HEK293 (cell line): ENCODE measurements around the gene ITPR2.

Experiments used
- CTCF ChIA-PET: fragments of 350-600 bp; formaldehyde crosslinking; extraction: SDS; loops from one replicate; lab custom pipeline; 2021; ENCODE audit warnings: antibody characterized with exemption; lab: Yijun Ruan, JAX
- POLR2A ChIA-PET: fragments of 300-600 bp; formaldehyde crosslinking; extraction: SDS; loops from one replicate; lab custom pipeline; 2020; ENCODE audit warnings: antibody characterized with exemption, inconsistent platforms; lab: Yijun Ruan, JAX
- H3K27ac ChIP-seq: fragments of 200-500 bp; sonication (Bioruptor generic); 2 replicates; pipeline ENCODE4 v1.5.1; 2014; ENCODE audit warnings: low read depth, low read length, control low read depth, inconsistent platforms; ENCODE audit errors: extremely low read depth
- H3K36me3 ChIP-seq, 2 experiments: fragments of 200-500 bp in 1 of 2; sonication (Bioruptor generic) in 1 of 2; 1 replicate in 1 of 2; 2 replicates in 1 of 2; pipeline ENCODE4 v1.5.1; 2014 to 2017; ENCODE audit warnings: inconsistent platforms in 2 of 2, low read length in 2 of 2; ENCODE audit not compliant: control insufficient read depth in 2 of 2, insufficient read depth in 1 of 2
- H3K4me1 ChIP-seq: fragments of 200-500 bp; sonication (Bioruptor generic); 2 replicates; pipeline ENCODE4 v1.5.1; 2014; ENCODE audit warnings: mild to moderate bottlenecking, low read length, inconsistent platforms; ENCODE audit not compliant: control insufficient read depth, insufficient read depth
- H3K4me3 ChIP-seq: 2 replicates; pipeline ENCODE4 v1.5.1; 2011; ENCODE audit warnings: low read depth, mild to moderate bottlenecking, control low read depth, low read length, moderate library complexity
- H3K9me3 ChIP-seq: fragments of 200-500 bp; sonication (Bioruptor generic); 2 replicates; pipeline ENCODE4 v1.5.1; 2014; ENCODE audit warnings: low read depth, low read length, inconsistent platforms; ENCODE audit not compliant: control insufficient read depth, insufficient read depth
- HIC1 ChIP-seq: fragments of 450-650 bp; formaldehyde crosslinking; IDR thresholded peaks from 2 replicates; pipeline ENCODE4 v1.5.1; 2016; ENCODE audit warnings: missing biosample characterization, missing genetic modification characterization
- IKZF3 ChIP-seq: fragments of 450-650 bp; IDR thresholded peaks from 2 replicates; pipeline ENCODE4 v1.5.0; 2018; ENCODE audit warnings: missing biosample characterization, mild to moderate bottlenecking, missing genetic modification characterization, moderate library complexity
- RBAK ChIP-seq: fragments of 450-650 bp; formaldehyde crosslinking; IDR thresholded peaks from 2 replicates; pipeline ENCODE4 v1.5.1; 2016; ENCODE audit warnings: missing biosample characterization, missing genetic modification characterization
- SALL2 ChIP-seq: fragments of 450-650 bp; formaldehyde crosslinking; IDR thresholded peaks from 2 replicates; pipeline ENCODE4 v1.5.0; 2017; ENCODE audit warnings: missing biosample characterization, mild to moderate bottlenecking, missing genetic modification characterization, borderline replicate concordance
- SCRT1 ChIP-seq: fragments of 450-650 bp; formaldehyde crosslinking; IDR thresholded peaks from 2 replicates; pipeline ENCODE4 v1.5.1; 2016; ENCODE audit warnings: missing biosample characterization, missing genetic modification characterization, borderline replicate concordance
- SCRT2 ChIP-seq: fragments of 450-650 bp; formaldehyde crosslinking; IDR thresholded peaks from 2 replicates; pipeline ENCODE4 v1.5.1; 2016; ENCODE audit warnings: missing biosample characterization, missing genetic modification characterization
- SP3 ChIP-seq: fragments of 450-650 bp; formaldehyde crosslinking; IDR thresholded peaks from 2 replicates; pipeline ENCODE4 v1.5.1; 2016; ENCODE audit warnings: missing biosample characterization, missing genetic modification characterization
- ZNF2 ChIP-seq: fragments of 450-650 bp; formaldehyde crosslinking; IDR thresholded peaks from 2 replicates; pipeline ENCODE4 v1.5.1; 2016; ENCODE audit warnings: missing biosample characterization, missing genetic modification characterization
- ZNF280C ChIP-seq: fragments of 450-650 bp; formaldehyde crosslinking; IDR thresholded peaks from 2 replicates; pipeline ENCODE4 v1.5.1; 2016; ENCODE audit warnings: missing biosample characterization, missing genetic modification characterization
- ZNF398 ChIP-seq: fragments of 450-650 bp; formaldehyde crosslinking; IDR thresholded peaks from 2 replicates; pipeline ENCODE4 v1.5.1; 2017; ENCODE audit warnings: missing biosample characterization, missing genetic modification characterization
- ZNF560 ChIP-seq: fragments of 450-650 bp; formaldehyde crosslinking; IDR thresholded peaks from 2 replicates; pipeline ENCODE4 v1.5.1; 2017; ENCODE audit warnings: missing biosample characterization, missing genetic modification characterization, borderline replicate concordance
- ZNF610 ChIP-seq: fragments of 450-650 bp; formaldehyde crosslinking; IDR thresholded peaks from 2 replicates; pipeline ENCODE4 v1.5.1; 2016; ENCODE audit warnings: missing biosample characterization, missing genetic modification characterization, borderline replicate concordance
- ZNF621 ChIP-seq: fragments of 450-650 bp; formaldehyde crosslinking; IDR thresholded peaks from 2 replicates; pipeline ENCODE4 v1.5.1; 2017; ENCODE audit warnings: missing biosample characterization, missing genetic modification characterization
- ZNF658 ChIP-seq: fragments of 450-650 bp; formaldehyde crosslinking; IDR thresholded peaks from 2 replicates; pipeline ENCODE4; 2016; ENCODE audit warnings: missing biosample characterization, missing genetic modification characterization
- ZNF747 ChIP-seq: fragments of 450-650 bp; formaldehyde crosslinking; IDR thresholded peaks from 2 replicates; pipeline ENCODE4 v1.5.1; 2016; ENCODE audit warnings: missing biosample characterization, missing genetic modification characterization
- ZNF76 ChIP-seq: fragments of 450-650 bp; formaldehyde crosslinking; IDR thresholded peaks from 2 replicates; pipeline ENCODE4; 2016; ENCODE audit warnings: low read depth, missing biosample characterization, missing genetic modification characterization, borderline replicate concordance
- ZSCAN16 ChIP-seq: fragments of 450-650 bp; formaldehyde crosslinking; IDR thresholded peaks from 2 replicates; pipeline ENCODE4 v1.5.1; 2016; ENCODE audit warnings: missing biosample characterization, missing genetic modification characterization
- TF ChIP-seq, protein P1 (sequence below): fragments of 450-650 bp; formaldehyde crosslinking; IDR thresholded peaks from 2 replicates; pipeline ENCODE4 v1.5.1; 2016; ENCODE audit warnings: missing biosample characterization, missing genetic modification characterization
- TF ChIP-seq, protein P2 (sequence below): IDR thresholded peaks from 2 replicates; pipeline ENCODE4 v1.6.1; 2011; ENCODE audit warnings: mild to moderate bottlenecking, low read depth, low read length, borderline replicate concordance
- TF ChIP-seq, protein P3 (sequence below): fragments of 450-650 bp; formaldehyde crosslinking; IDR thresholded peaks from 2 replicates; pipeline ENCODE4 v1.5.1; 2016; ENCODE audit warnings: missing biosample characterization, missing genetic modification characterization

The ITPR2 gene

DNA sequence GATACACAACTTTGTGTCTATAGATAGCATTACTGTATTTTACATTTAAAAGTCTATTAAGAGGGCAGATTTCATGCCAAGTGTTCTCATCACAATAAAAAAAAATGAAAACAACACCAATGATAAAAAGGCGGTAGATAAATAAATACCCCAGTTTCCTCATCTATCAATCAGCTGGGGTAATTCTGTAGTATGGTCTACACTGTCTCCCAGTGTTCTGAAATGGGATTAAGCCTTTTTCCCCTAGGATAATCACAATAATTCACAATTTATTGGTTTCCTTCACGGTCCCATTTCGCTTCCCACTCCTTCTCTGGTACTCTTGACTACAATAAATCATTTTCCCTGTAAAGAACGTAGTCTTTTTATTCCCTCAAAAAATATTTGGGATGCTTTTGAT is 523.4 kb downstream of the ITPR2 start (continued):
- TF ChIP-seq, protein P1, sequence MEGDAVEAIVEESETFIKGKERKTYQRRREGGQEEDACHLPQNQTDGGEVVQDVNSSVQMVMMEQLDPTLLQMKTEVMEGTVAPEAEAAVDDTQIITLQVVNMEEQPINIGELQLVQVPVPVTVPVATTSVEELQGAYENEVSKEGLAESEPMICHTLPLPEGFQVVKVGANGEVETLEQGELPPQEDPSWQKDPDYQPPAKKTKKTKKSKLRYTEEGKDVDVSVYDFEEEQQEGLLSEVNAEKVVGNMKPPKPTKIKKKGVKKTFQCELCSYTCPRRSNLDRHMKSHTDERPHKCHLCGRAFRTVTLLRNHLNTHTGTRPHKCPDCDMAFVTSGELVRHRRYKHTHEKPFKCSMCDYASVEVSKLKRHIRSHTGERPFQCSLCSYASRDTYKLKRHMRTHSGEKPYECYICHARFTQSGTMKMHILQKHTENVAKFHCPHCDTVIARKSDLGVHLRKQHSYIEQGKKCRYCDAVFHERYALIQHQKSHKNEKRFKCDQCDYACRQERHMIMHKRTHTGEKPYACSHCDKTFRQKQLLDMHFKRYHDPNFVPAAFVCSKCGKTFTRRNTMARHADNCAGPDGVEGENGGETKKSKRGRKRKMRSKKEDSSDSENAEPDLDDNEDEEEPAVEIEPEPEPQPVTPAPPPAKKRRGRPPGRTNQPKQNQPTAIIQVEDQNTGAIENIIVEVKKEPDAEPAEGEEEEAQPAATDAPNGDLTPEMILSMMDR (tag by site-specific recombination), result no peak
- no peak for TF ChIP-seq ZNF76
- no peak for TF ChIP-seq IKZF3
- no peak for TF ChIP-seq ZNF280C (tag by site-specific recombination)
- TF ChIP-seq SP3, result no peak
- no peak for TF ChIP-seq ZSCAN16 (tag by site-specific recombination)
- TF ChIP-seq ZNF610 (tag by site-specific recombination), result no peak
- TF ChIP-seq ZNF747 (tag by site-specific recombination), result no peak
- TF ChIP-seq RBAK (tag by site-specific recombination), result no peak
- no peak for TF ChIP-seq ZNF560 (tag by site-specific recombination)
- no peak for TF ChIP-seq ZNF621
- TF ChIP-seq, protein P2, sequence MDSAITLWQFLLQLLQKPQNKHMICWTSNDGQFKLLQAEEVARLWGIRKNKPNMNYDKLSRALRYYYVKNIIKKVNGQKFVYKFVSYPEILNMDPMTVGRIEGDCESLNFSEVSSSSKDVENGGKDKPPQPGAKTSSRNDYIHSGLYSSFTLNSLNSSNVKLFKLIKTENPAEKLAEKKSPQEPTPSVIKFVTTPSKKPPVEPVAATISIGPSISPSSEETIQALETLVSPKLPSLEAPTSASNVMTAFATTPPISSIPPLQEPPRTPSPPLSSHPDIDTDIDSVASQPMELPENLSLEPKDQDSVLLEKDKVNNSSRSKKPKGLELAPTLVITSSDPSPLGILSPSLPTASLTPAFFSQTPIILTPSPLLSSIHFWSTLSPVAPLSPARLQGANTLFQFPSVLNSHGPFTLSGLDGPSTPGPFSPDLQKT, result no peak

DNA sequence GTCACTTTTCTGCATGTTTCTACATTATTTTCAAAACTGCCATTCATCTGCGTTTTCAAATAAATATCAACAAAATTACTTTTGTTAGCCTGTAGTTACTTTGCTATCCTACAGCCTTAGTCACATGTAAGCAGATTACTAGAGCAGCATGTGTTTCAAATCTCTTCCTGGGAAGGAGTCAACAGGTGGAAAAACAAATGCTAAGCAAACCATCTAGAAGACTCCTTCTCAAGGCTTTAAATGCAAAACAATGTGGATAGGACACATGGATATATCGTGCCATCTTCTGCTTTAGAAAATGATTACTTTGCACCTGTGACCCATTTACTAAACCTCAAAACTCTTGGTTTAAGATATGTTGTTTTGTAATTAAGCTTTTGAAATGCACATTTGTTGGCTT is 528.7 kb downstream of the ITPR2 start:
- Histone ChIP-seq H3K36me3 (no peaks in the 10 kb centered on the region), H3K9me3 (no peaks in the 10 kb centered on the region), H3K27ac (no peak overlapping the region), H3K4me3 (no peak overlapping the region), H3K4me1 (peaks cover 2% of the 10 kb centered on the region; the same call in 1 of the 2 replicates)
- no peak for TF ChIP-seq SALL2
- TF ChIP-seq, protein P3, sequence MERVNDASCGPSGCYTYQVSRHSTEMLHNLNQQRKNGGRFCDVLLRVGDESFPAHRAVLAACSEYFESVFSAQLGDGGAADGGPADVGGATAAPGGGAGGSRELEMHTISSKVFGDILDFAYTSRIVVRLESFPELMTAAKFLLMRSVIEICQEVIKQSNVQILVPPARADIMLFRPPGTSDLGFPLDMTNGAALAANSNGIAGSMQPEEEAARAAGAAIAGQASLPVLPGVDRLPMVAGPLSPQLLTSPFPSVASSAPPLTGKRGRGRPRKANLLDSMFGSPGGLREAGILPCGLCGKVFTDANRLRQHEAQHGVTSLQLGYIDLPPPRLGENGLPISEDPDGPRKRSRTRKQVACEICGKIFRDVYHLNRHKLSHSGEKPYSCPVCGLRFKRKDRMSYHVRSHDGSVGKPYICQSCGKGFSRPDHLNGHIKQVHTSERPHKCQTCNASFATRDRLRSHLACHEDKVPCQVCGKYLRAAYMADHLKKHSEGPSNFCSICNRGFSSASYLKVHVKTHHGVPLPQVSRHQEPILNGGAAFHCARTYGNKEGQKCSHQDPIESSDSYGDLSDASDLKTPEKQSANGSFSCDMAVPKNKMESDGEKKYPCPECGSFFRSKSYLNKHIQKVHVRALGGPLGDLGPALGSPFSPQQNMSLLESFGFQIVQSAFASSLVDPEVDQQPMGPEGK, result no peak
- TF ChIP-seq SCRT1 (tag by site-specific recombination), result peak; percentile 45; the same call in 1 of the 2 replicates
- peak; percentile 72 for TF ChIP-seq SCRT2 (tag by site-specific recombination)
- POLR2A ChIA-PET, result no interaction called here
- CTCF ChIA-PET, result interaction anchor here (0.6 to 0.7 kb wide), 2 partner anchors 16 to 185 kb away, joined by 3 read pairs; no protein-coding TSS in a partner anchor

GRCh38 chr12:26303418-26303817 is 529.6 kb downstream of the ITPR2 start:
- Histone ChIP-seq H3K36me3 (no peaks in the 10 kb centered on the region), H3K9me3 (no peaks in the 10 kb centered on the region), H3K4me1 (peaks cover 2% of the 10 kb centered on the region; the same call in 1 of the 2 replicates), H3K27ac (no peak overlapping the region), H3K4me3 (no peak overlapping the region)
- ChIA-PET POLR2A (no interaction called here), CTCF (interaction anchor here (0.6 to 0.9 kb wide), 2 partner anchors 26 to 398 kb away, joined by 3 to 7 read pairs; no protein-coding TSS in a partner anchor)
- TF ChIP-seq ZNF658 (tag by site-specific recombination), result no peak
- TF ChIP-seq ZNF398 (tag by site-specific recombination), result no peak
- TF ChIP-seq ZNF2 (tag by site-specific recombination), result no peak
- no peak for TF ChIP-seq HIC1 (tag by site-specific recombination)
